ENCODE data around the gene DGCR2.

- TF ChIP-seq CTCF (IDR thresholded peaks at IDR 0.05; ENCODE audit: borderline replicate concordance, extremely low read depth, low read length, poor library complexity, severe bottlenecking) (no peak), EZH2 (IDR thresholded peaks at IDR 0.05; ENCODE audit: borderline replicate concordance, low read depth, low read length, severe bottlenecking) (no peak)
These were observed 16.2 kb upstream of the DGCR2 start for GRCh38 chr22:19138217-19139000.

Measured in DND-41 (cell line).